GM12878 (cell line): ENCODE measurements around the gene MED10.

ENCODE experiments used
- BACH1 ChIP-seq: fragments of 450-650 bp; IDR thresholded peaks from 2 replicates; pipeline ENCODE4 v1.6.1; 2017; ENCODE audit warnings: mild to moderate bottlenecking, borderline replicate concordance
- EP300 ChIP-seq, 2 experiments: fragments of 150-350 bp in 1 of 2; IDR thresholded peaks; 2 replicates each; pipeline ENCODE4 v1.6.1; 2011 to 2012; ENCODE audit warnings: low read depth in 2 of 2, low read length in 2 of 2, borderline replicate concordance in 1 of 2, improper control_type of control experiment in 1 of 2, inconsistent platforms in 1 of 2; ENCODE audit not compliant: control insufficient read depth in 1 of 2
- EZH2 ChIP-seq: IDR thresholded peaks from 2 replicates; pipeline ENCODE4 v1.6.1; 2012; ENCODE audit warnings: low read depth, mild to moderate bottlenecking, control low read depth, inconsistent platforms, low read length, borderline replicate concordance; ENCODE audit not compliant: control insufficient read depth
- LARP7 ChIP-seq: fragments of 450-650 bp; IDR thresholded peaks from 2 replicates; pipeline ENCODE4 v1.6.1; 2017; ENCODE audit warnings: mild to moderate bottlenecking
- SIN3A ChIP-seq: IDR thresholded peaks from 2 replicates; pipeline ENCODE4 v1.6.1; 2012; ENCODE audit warnings: low read depth, low read length, improper control_type of control experiment
- TAF1 ChIP-seq: IDR thresholded peaks from 2 replicates; pipeline ENCODE4 v1.6.1; 2011; ENCODE audit warnings: mild to moderate bottlenecking, low read depth, low read length, borderline replicate concordance
- TF ChIP-seq, protein P1 (sequence below), 3 experiments: IDR thresholded peaks in 2 of 3; conservative IDR thresholded peaks in 1 of 3; 2 replicates each; pipeline ENCODE4 v1.5.1; 2011; ENCODE audit warnings: low read depth in 3 of 3, low read length in 3 of 3, mild to moderate bottlenecking in 3 of 3, control low read depth in 2 of 3, moderate library complexity in 2 of 3, inconsistent platforms in 1 of 3, mixed read lengths in 1 of 3; ENCODE audit not compliant: control insufficient read depth in 2 of 3, insufficient read depth in 1 of 3; ENCODE audit errors: extremely low read depth in 1 of 3

DNA sequence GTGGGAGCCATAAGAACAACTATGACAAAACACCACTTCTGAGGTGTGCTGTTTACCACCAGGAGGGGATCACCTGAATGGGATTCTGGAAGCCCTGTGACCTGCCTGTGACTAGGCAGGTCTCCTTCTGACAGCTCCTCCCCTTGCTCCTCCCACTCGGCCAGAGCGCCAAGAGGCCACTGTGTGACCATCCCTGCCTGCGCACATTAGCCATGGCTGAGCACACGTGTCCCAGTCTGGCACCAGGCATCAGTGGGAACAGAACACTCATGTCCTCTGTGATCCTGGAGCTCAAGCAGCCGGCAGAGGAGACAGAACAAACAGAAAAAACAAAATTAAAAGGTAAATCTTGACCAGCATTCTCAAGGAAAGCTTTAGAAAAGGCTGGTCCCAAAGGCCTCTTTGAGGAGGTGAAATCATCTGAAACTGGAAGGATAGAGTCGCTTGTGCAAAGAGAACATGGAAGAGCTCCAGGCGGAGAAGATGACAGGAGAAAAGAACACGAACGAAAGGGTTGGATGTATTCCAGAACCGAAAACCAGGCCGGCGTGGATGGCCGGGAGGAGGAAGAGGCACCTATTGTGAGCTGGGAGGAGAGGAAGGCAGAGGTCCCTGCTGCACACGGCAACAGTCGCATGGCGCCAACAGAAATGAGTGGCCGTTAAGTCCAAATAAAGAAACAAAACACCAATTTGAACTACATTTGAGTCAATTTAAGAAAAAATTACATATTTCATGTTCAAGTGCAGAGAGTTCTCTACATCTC lies 5.1 kb downstream of the MED10 start:
- no peak for TF ChIP-seq BACH1
- TF ChIP-seq, protein P1, sequence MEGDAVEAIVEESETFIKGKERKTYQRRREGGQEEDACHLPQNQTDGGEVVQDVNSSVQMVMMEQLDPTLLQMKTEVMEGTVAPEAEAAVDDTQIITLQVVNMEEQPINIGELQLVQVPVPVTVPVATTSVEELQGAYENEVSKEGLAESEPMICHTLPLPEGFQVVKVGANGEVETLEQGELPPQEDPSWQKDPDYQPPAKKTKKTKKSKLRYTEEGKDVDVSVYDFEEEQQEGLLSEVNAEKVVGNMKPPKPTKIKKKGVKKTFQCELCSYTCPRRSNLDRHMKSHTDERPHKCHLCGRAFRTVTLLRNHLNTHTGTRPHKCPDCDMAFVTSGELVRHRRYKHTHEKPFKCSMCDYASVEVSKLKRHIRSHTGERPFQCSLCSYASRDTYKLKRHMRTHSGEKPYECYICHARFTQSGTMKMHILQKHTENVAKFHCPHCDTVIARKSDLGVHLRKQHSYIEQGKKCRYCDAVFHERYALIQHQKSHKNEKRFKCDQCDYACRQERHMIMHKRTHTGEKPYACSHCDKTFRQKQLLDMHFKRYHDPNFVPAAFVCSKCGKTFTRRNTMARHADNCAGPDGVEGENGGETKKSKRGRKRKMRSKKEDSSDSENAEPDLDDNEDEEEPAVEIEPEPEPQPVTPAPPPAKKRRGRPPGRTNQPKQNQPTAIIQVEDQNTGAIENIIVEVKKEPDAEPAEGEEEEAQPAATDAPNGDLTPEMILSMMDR (IDR thresholded peaks at IDR 0.05 in 2 of 3, conservative IDR thresholded peaks at IDR 0.05 in 1 of 3; ENCODE audit: control insufficient read depth in 2 of 3, extremely low read depth in 1 of 3, insufficient read depth in 1 of 3, low read depth in 3 of 3, low read length in 3 of 3), result no peak
- no peak for TF ChIP-seq LARP7
- TF ChIP-seq SIN3A, result no peak
- TF ChIP-seq EP300 (IDR thresholded peaks at IDR 0.05; ENCODE audit: borderline replicate concordance in 1 of 2, control insufficient read depth in 1 of 2, low read depth in 2 of 2, low read length in 2 of 2), result no peak
- TF ChIP-seq EZH2, result no peak
- no peak for TF ChIP-seq TAF1
